Chondrocyte (in vitro differentiated cells): Measurements from ENCODE around the gene VSX1. TPM values are rescaled to one million over a fixed set of nuclear protein-coding genes. Genes with fewer than 3 reads are reported as not detected.

ENCODE experiments used
- DNase-seq: peaks from one replicate; pipeline ENCODE4 v3.0.0; 2021; ENCODE audit warnings: mixed read lengths, low spot score
- H3K27ac Mint-ChIP-seq: one replicate; pipeline ENCODE4 v1.8.0; 2021; ENCODE audit warnings: mild to moderate bottlenecking, moderate library complexity, mixed read lengths; ENCODE audit not compliant: unreplicated experiment
- H3K27me3 Mint-ChIP-seq: 2 replicates; pipeline ENCODE4 v1.8.0; 2021; ENCODE audit warnings: low read depth, mixed read lengths
- H3K36me3 Mint-ChIP-seq: 2 replicates; pipeline ENCODE4 v1.8.0; 2021; ENCODE audit warnings: low read depth, mixed read lengths
- H3K4me1 Mint-ChIP-seq: 2 replicates; pipeline ENCODE4 v1.8.0; 2021; ENCODE audit warnings: low read depth, mild to moderate bottlenecking, mixed read lengths
- H3K4me3 Mint-ChIP-seq: one replicate; pipeline ENCODE4 v1.8.0; 2021; ENCODE audit warnings: mild to moderate bottlenecking, moderate library complexity, mixed read lengths; ENCODE audit not compliant: unreplicated experiment
- H3K9me3 Mint-ChIP-seq: 2 replicates; pipeline ENCODE4 v1.8.0; 2021; ENCODE audit warnings: low read depth, mixed read lengths
- CTCF ChIP-seq: fragments of 200-600 bp; sonication (generic); IDR thresholded peaks from 2 replicates; pipeline ENCODE4 v1.5.0; 2021; ENCODE audit warnings: antibody characterized with exemption, mild to moderate bottlenecking, moderate library complexity
- total RNA-seq: library from RNA; stranded (reverse); gene quantifications from 3 replicates; pipeline ENCODE4 v1.2.1, GENCODE V29; 2021

VSX1 gene
- total RNA-seq, 1 donor from 2014 or later = not detected

GRCh38 chr20:25047766-25048165 is 34.2 kb downstream of the VSX1 start:
- Mint-ChIP-seq H3K4me3 (no peak overlapping the region), H3K4me1 (peaks cover 10% of the 10 kb centered on the region), H3K9me3 (no peaks in the 10 kb centered on the region), H3K27ac (no peak overlapping the region), H3K36me3 (peaks cover 1% of the 10 kb centered on the region), H3K27me3 (peaks cover 10% of the 10 kb centered on the region)
- peak; percentile 65 for DNase-seq
- TF ChIP-seq CTCF = no peak

- peak; percentile 79 for DNase-seq
- no peak overlapping the region for H3K4me3 Mint-ChIP-seq
- peaks cover 5% of the 10 kb centered on the region for H3K4me1 Mint-ChIP-seq
- H3K9me3 Mint-ChIP-seq = no peaks in the 10 kb centered on the region
- H3K27me3 Mint-ChIP-seq = peaks cover 10% of the 10 kb centered on the region
- TF ChIP-seq CTCF = no peak
- peaks cover 1% of the 10 kb centered on the region for H3K36me3 Mint-ChIP-seq
- no peak overlapping the region for H3K27ac Mint-ChIP-seq
Observed at GRCh38 chr20:25046736-25047666, 34.9 kb downstream of the VSX1 start.

GRCh38 chr20:25046181-25046641 is 35.7 kb downstream of the VSX1 start:
- no peaks in the 10 kb centered on the region for H3K9me3 Mint-ChIP-seq
- H3K27ac Mint-ChIP-seq = no peak overlapping the region
- no peak overlapping the region for H3K4me3 Mint-ChIP-seq
- peaks cover 10% of the 10 kb centered on the region for H3K27me3 Mint-ChIP-seq
- H3K36me3 Mint-ChIP-seq = peaks cover 1% of the 10 kb centered on the region
- no peak for TF ChIP-seq CTCF
- peak; percentile 75 for DNase-seq
- no peaks in the 10 kb centered on the region for H3K4me1 Mint-ChIP-seq

GRCh38 chr20:25045343-25045712 is 36.6 kb downstream of the VSX1 start:
- DNase-seq = peak; percentile 63
- Mint-ChIP-seq H3K27ac (no peak overlapping the region), H3K36me3 (peaks cover 1% of the 10 kb centered on the region), H3K27me3 (peaks cover 10% of the 10 kb centered on the region), H3K4me3 (no peak overlapping the region), H3K9me3 (no peaks in the 10 kb centered on the region), H3K4me1 (peaks cover 3% of the 10 kb centered on the region)
- TF ChIP-seq CTCF = no peak

GRCh38 chr20:25044660-25045342 is 37.1 kb downstream of the VSX1 start:
- peaks cover 10% of the 10 kb centered on the region for H3K27me3 Mint-ChIP-seq
- H3K36me3 Mint-ChIP-seq = peaks cover 1% of the 10 kb centered on the region
- H3K9me3 Mint-ChIP-seq = no peaks in the 10 kb centered on the region
- H3K27ac Mint-ChIP-seq = no peak overlapping the region
- DNase-seq = peak; percentile 72
- no peak for TF ChIP-seq CTCF
- no peak overlapping the region for H3K4me3 Mint-ChIP-seq
- peaks cover 9% of the 10 kb centered on the region for H3K4me1 Mint-ChIP-seq
